ENCODE measurements around the gene ADAMTS2.

The ADAMTS2 gene

DNA sequence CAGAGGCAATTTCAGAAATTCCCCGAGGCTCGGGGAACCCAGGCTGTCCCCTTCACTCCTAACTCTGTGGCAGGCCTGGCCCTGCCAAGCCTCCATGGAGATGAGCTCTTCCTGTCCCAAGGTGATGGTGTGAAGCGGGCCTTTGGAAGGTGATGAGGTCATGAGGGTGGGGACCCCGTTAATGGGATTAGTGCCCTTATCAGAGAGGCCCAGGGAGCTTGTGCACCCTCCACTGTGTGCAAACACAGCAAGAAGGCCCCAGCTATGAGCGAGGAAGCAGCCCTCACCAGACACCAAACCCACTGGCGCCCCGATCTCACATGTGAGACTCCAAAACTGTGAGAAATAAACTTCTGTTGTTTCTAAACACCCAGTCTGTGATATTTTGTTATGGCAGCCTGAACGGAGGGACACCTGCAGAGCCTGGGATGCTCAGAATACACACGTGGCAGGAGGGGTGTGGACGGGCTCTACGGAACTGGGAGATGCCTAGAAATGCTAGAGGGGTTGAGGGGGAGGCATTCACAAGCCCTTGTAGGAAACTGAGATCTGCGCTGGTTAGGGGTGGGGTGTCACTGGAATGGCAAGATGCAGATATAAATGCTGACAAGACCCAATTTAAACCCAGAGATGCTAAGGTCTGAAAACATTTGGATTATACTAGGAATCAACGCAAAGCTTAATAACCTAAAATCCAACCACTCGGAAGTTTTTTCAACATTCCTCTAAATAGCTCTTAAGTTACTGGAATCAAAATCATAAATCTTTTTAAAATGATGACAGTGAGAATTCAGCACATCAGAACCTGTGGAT is 46.9 kb downstream of the ADAMTS2 start:
- DNase-seq (no peak), ATAC-seq (replicated peaks) (no peak)
- Mint-ChIP-seq H3K4me1 (peaks cover 0 to 2% of the 10 kb centered on the region in 2 donors), H3K9me3 (peaks cover 10% of the 10 kb centered on the region in 2 donors), H3K4me3 (no peak overlapping the region), H3K27ac (no peak overlapping the region), H3K27me3 (peaks cover 5 to 17% of the 10 kb centered on the region in 2 donors), H3K36me3 (no peaks in the 10 kb centered on the region)

DNA sequence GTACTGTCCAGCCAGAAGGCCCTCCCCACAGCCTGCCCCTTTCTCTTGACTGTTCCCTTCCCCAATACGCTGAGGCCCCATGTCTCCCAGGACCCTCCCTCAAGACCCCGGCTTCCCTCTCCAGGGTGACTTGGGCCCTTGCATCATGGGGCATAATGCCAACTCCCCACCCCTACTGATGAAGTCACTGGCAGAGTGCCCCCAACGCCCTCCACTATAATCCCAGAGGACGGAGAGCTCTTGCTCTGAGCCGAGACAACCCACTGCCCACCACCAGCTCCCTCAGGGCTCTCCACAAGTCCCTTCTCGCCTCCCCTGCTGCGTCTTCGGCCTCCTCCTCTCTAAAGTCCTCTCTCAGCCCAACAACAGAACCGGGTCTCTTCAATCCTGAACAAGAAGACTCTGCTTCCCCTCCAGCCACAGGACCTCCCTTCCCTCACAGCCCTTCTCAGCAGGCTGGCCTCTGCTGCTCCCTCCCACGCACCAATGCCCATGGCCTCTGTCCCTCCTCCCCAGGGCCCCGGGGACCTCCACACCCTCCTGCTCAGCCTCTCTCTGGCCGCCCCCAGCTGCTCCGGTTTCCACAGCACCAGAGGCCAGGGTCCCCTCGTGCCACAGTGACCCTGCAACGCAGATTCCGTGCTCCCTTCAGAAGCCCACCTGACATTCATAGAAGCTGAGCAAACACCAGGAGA is 47.6 kb downstream of the ADAMTS2 start:
- Mint-ChIP-seq H3K27ac (no peak overlapping the region), H3K4me1 (peaks cover 0 to 1% of the 10 kb centered on the region in 2 donors), H3K4me3 (no peak overlapping the region), H3K36me3 (no peaks in the 10 kb centered on the region), H3K27me3 (peaks cover 5 to 15% of the 10 kb centered on the region in 2 donors), H3K9me3 (peaks cover 10% of the 10 kb centered on the region in 2 donors)
- no peak for DNase-seq
- ATAC-seq (replicated peaks), result no peak

DNA sequence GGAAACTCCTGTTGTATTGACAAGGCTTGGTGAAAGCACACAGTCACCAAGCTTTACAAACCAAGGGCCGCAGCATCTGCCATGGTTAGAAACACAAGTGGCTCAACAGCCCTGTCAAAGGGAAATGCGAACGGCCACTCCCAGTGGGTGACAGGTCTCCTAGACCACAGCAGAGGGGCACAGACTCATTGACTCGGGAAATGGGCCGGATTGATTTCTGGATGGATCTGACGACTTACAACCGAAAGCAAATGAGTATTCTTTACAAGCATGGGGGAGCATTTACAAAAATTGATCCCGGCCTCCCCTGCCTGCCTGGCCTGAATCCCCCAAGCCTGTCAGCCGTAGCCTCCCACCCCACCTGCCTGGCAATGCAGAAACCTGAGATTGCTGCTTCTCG is 48.2 kb downstream of the ADAMTS2 start:
- no peak for ATAC-seq (replicated peaks)
- H3K4me3 Mint-ChIP-seq, result no peak overlapping the region
- H3K27ac Mint-ChIP-seq, result no peak overlapping the region
- no peaks in the 10 kb centered on the region for H3K4me1 Mint-ChIP-seq
- peaks cover 10% of the 10 kb centered on the region in 2 donors for H3K9me3 Mint-ChIP-seq
- no peak for DNase-seq
- H3K27me3 Mint-ChIP-seq, result peaks cover 5 to 11% of the 10 kb centered on the region in 2 donors
- no peaks in the 10 kb centered on the region for H3K36me3 Mint-ChIP-seq

DNA sequence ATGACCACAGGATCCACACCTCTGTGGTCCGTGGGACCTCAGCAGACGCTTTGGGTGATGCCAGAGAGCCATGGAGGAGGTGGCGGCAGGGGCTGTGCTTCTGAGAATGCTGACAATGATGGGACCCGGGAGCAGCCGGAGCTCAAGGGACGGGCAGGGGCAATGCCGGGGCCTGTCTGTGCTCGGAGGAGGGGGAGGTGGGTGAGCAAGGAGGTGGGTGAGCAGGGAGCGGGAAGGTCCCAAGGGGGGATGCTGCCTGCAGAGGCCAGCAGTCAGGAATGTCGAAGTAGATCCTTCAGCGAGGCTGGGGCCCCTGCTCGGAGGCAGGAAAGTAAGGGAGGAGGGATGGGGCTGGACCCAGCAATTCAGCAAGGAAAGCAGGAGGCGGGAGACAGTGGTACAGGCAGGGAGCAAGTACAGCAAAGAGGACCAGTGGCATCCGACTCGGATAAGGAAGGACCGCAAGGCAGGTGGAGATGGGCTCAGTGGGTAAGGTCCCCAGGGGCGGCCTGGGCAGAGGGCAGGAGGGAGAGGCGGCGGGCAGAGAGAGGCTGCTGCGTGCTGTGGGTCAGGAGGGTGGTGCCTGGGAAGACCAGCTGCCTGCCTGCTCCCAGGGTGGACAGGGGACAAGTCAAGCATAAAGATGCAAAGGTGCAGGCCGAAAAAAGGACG is 49.0 kb downstream of the ADAMTS2 start:
- Mint-ChIP-seq H3K4me1 (no peaks in the 10 kb centered on the region), H3K9me3 (peaks cover 10% of the 10 kb centered on the region in 2 donors)

DNA sequence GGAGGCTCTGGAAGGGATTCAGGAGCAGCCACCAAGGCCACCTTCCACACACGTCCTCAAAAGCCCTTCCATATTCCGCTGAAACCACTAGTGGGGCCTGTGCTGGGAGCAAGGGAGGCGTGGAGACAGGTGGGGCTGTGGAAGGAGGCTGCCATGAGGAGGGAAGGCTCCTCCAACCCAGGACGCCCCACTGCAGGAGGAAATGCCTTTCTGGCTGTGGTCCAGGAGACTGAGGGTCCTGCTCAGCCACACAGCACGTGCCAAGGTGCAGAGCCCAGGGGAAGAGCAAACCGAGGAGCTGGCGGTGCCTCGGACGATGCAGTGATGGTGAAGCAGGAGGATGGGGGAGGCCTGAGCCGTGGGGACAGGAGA is 49.5 kb downstream of the ADAMTS2 start:
- H3K9me3 Mint-ChIP-seq, result peaks cover 10% of the 10 kb centered on the region in 2 donors
- no peak overlapping the region for H3K27ac Mint-ChIP-seq
- H3K4me3 Mint-ChIP-seq, result no peak overlapping the region
- H3K4me1 Mint-ChIP-seq, result no peaks in the 10 kb centered on the region
- no peaks in the 10 kb centered on the region for H3K36me3 Mint-ChIP-seq
- H3K27me3 Mint-ChIP-seq, result peaks cover 5 to 11% of the 10 kb centered on the region in 2 donors
- no peak for DNase-seq
- ATAC-seq (replicated peaks), result no peak

More for the DNA sequence above, 49.0 kb downstream of the ADAMTS2 start:
- ATAC-seq (replicated peaks) (no peak), DNase-seq (no peak)
- Mint-ChIP-seq H3K36me3 (no peaks in the 10 kb centered on the region), H3K4me3 (no peak overlapping the region), H3K27me3 (peaks cover 5 to 11% of the 10 kb centered on the region in 2 donors), H3K27ac (no peak overlapping the region)

DNA sequence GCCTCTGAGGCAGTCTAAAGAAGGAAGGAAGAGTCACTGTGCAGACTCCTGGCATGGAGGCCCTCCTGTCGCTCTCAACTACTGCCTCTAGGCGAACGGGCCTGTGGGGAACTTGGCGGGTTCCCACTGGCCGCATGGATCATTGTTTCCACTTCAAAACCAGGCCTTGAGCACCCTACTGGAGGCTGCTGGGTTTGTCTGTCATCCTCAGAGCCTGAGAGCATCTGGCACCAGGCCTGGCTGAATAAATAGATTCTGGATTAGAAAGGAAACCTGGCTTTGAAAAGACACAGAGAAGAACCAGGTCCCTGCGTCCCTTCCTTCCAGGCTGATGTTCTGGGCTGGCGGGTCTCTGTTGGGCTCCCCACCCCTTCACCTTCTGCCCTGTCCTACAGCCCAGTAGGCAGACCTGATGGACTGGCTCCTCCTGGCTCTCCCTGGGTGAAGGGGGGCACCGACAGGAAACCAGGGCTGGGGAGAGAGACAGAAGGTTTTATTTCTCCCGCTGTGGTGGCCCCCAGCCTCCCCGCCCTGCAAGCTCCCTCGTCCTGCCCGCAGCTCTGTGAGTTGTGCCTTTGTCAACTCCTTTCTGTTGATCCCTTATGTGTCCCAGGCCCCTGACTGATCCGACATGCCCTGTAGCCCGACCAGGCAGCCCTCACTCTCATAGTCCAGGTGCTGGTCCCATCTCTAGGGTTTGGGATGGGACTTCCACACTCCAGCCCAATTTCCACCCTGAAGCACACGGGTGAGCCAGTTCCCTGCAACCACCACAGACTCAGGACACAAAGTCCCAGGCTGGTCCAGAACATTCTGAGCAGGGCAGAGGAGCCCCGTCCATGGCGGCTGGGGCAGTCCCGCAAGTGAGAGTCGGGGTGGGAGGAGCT is 50.1 kb downstream of the ADAMTS2 start:
- H3K27ac Mint-ChIP-seq, result no peak overlapping the region
- no peak for ATAC-seq (replicated peaks)

DNA sequence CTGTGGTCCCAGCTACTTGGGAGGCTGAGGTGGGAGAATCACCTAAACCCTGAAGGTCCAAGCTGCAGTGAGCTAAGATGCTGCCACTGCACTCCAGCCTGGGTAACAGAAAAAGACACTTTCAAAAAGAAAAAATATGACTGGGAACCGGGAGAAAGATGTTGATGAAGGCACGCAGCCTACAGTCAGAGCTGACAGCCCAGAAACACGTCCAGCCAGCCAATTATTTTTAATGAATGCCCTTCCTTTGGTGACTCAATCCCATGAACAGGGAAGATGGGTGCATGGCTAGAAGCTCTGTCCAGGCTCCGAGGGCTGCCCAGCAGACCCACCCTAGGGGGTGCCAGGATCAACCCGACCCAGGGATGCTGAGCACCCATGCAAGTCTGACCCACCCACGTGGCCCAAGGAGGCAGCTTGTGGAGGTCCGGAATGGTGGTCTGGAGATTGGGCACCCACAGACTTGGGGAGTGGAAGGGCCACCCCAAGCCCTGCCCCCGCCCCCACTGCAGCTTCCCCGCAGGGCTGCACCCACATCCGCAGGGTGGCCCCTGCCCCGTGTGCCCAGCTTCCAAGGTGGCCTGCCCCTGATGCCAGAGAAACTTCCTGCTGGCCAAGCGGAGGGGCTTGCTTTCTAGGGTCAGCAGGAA is 51.0 kb downstream of the ADAMTS2 start:
- Mint-ChIP-seq H3K9me3 (peaks cover 9 to 17% of the 10 kb centered on the region in 2 donors), H3K36me3 (no peaks in the 10 kb centered on the region), H3K27ac (no peak overlapping the region), H3K4me1 (no peaks in the 10 kb centered on the region), H3K27me3 (peaks cover 5 to 11% of the 10 kb centered on the region in 2 donors), H3K4me3 (no peak overlapping the region)
- ATAC-seq (replicated peaks) (no peak), DNase-seq (no peak)

More for the DNA sequence above, 50.1 kb downstream of the ADAMTS2 start:
- no peak for DNase-seq
- no peaks in the 10 kb centered on the region for H3K36me3 Mint-ChIP-seq
- H3K4me1 Mint-ChIP-seq, result no peaks in the 10 kb centered on the region
- H3K27me3 Mint-ChIP-seq, result peaks cover 5 to 11% of the 10 kb centered on the region in 2 donors
- peaks cover 11 to 12% of the 10 kb centered on the region in 2 donors for H3K9me3 Mint-ChIP-seq
- H3K4me3 Mint-ChIP-seq, result no peak overlapping the region

DNA sequence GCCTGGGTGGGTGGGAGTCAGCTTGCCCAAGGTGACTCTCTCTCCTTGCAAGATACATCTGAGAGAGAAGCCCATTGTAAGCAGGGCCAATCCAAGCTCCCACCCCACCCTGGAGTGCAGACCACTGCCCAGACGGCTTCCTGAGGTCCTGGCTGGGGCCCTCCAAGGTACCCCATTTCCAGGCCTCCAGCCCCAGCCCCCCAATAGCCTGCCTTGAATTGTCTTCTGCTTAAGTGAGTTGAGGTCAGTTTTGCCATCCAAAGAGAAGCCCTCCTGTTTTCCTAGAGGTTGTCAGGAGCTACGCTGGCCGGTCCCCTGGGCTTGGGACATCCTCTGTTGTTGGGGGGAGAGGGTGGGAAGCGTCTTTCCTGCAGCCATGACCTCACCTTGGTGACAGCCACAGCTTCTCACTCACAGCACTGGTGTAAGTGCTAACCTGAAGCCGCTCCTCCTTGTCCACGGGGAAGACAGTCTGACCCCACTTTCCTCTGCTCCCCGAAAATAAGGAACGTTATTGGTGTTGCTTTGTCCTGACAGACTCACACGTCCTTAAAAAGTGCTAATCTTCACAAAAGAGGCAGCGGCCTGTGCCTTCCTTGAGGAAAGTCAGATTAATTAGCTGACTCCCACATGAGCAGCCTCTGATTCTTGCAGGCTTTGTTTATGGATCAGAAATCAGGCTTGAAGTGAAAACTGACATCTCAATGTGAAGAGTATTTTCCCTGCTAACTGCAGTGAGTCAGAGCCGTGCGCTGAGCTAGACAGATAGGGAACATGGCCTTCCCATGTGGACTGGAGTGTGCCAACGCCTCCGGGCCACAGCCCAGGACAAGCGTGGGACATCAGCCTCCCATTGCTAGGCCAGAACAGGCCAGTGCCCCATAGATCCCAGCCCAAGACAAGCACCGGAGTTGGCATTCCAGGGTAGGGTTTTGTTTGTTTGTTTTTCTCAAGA is 52.3 kb downstream of the ADAMTS2 start:
- no peak overlapping the region for H3K4me3 Mint-ChIP-seq
- no peaks in the 10 kb centered on the region for H3K36me3 Mint-ChIP-seq
- no peak for ATAC-seq (replicated peaks)
- no peak overlapping the region for H3K27ac Mint-ChIP-seq
- peaks cover 0 to 11% of the 10 kb centered on the region in 2 donors for H3K27me3 Mint-ChIP-seq
- no peak for DNase-seq
- no peaks in the 10 kb centered on the region for H3K4me1 Mint-ChIP-seq
- peaks cover 5 to 11% of the 10 kb centered on the region in 2 donors for H3K9me3 Mint-ChIP-seq

DNA sequence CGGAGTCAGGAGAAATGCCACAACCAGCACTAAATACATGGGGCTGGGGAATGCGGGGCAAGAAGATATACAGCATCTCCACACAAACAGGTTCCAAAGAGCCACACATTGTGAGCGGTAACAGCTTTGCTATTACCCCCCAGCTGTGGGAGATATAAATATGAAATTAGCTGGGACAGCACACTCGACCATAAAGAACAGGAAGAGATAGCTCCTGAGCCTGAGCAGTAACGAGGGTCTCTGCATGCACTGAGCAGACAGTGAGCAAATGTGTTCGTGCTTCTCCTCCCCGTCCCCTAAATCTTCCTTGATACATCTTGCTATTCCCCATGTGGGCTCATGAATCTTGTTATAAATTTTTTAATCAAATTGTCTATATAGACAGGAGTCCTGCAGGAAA is 53.1 kb downstream of the ADAMTS2 start:
- ATAC-seq (replicated peaks) (no peak), DNase-seq (no peak)
- Mint-ChIP-seq H3K9me3 (peaks cover 2 to 7% of the 10 kb centered on the region in 2 donors), H3K27me3 (peaks cover 0 to 11% of the 10 kb centered on the region in 2 donors), H3K4me1 (no peaks in the 10 kb centered on the region), H3K27ac (no peak overlapping the region), H3K36me3 (no peaks in the 10 kb centered on the region), H3K4me3 (no peak overlapping the region)

DNA sequence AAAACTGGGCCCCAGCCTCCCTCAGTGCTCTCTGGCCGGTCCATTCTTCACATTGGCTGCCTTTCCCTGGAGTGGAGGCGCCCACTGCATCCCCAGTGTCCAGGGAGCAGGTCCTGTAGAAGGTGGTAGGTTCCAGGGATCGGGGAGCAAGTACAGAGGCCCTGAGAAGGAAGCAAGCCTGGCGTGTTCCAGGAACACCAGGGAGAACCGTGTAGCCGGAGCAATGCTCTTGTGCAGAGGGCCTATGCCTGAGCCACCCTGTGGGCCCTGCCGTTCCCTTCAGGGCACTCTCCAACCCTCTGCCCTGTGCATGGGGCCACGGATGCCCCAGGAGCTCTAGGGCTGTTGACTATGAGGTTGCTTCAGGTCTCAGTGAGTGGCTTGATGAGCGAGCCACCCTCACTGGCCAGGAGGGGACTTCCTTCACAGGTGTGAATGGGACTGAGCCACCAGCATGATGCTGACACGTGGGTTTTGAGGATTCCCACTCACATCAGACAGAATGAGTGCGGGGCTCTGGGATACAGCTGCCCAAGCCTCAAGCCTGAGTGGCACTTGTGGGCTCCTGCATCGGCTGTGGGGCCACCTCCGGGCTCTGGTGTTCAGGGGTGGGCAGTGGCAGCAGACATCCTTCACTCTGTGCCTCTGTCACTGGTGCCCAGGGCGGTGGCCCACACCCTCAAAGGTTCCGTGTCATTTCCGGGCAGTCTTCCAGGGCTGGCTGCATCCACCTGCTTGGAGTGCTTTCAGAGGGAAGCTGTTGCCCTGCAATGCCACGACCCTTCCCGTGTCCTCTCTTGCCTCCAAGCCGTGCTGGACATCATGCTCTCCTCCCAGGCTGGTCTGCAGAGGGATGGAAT is 54.4 kb downstream of the ADAMTS2 start:
- Mint-ChIP-seq H3K4me1 (no peaks in the 10 kb centered on the region), H3K4me3 (no peak overlapping the region)

DNA sequence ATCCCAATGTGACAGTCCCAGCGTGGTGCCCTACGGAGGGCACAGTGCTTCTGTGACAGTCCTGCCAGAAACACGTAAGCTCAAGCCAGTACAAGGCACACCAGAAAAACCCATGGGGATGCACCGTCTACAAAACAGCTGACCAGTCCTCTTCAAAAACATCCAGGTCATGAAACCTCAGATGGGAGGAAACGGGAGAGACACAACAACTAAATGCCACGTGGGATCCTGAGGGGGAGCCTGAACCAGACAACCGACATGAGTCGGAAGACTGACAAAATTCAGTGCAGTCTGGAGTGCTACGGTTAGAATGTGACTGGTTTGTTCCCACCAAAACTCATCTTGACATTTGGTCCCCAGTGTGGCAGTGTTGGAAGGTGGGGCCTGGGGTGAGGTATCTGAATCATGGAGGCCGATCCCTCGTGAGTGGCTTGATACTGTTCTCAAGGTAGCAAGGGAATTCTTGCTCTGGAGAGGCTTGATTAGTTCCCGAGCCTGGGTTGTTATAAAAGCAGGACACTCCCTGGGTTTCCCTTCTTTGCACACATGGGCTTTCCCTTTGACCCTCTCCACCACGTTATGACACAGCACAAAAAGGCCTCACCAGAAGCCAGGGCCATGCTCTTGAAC is 55.4 kb downstream of the ADAMTS2 start:
- H3K27me3 Mint-ChIP-seq, result no peaks in the 10 kb centered on the region
- H3K4me1 Mint-ChIP-seq, result no peaks in the 10 kb centered on the region
- no peak for DNase-seq
- H3K36me3 Mint-ChIP-seq, result no peaks in the 10 kb centered on the region
- H3K9me3 Mint-ChIP-seq, result peaks cover 2 to 7% of the 10 kb centered on the region in 2 donors
- ATAC-seq (replicated peaks), result no peak
- H3K27ac Mint-ChIP-seq, result no peak overlapping the region
- no peak overlapping the region for H3K4me3 Mint-ChIP-seq

More for the DNA sequence above, 54.4 kb downstream of the ADAMTS2 start:
- Mint-ChIP-seq H3K27ac (no peak overlapping the region), H3K9me3 (peaks cover 2 to 7% of the 10 kb centered on the region in 2 donors), H3K36me3 (no peaks in the 10 kb centered on the region), H3K27me3 (peaks cover 0 to 9% of the 10 kb centered on the region in 2 donors)
- ATAC-seq (replicated peaks) (no peak), DNase-seq (no peak)
